Superior temporal gyrus (tissue), 1 donor: ENCODE measurements around the gene PTPRT.

Experiments used
- DNase-seq: peaks from one replicate; pipeline ENCODE4 v3.0.0-alpha.2; 2016; ENCODE audit errors: extremely low spot score

Gene PTPRT

GRCh38 chr20:42474646-42475045, 715.1 kb downstream of the PTPRT start:
- no peak for DNase-seq

DNA sequence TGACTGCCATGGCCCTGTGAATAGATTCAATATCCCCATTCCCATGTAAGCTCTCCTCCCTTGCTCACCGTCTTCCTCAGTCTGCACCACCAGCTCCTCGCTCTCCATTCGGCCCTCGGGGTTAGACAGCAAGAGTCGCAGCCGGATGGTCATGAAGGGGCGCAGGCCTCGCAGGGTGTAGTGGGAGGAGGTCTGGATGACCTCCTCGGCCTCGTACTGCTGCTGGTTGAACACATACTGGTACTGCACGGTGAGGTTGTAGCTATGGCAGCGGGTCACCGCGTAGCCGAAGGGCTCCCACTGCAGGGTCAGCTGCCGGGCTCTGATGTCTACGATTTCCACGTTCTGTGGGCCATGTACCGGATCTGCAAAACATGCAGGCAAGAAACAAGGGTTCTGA, 717.5 kb downstream of the PTPRT start:
- DNase-seq: no peak

- DNase-seq: no peak
Measured at GRCh38 chr20:42461965-42462593, 727.6 kb downstream of the PTPRT start.

DNA sequence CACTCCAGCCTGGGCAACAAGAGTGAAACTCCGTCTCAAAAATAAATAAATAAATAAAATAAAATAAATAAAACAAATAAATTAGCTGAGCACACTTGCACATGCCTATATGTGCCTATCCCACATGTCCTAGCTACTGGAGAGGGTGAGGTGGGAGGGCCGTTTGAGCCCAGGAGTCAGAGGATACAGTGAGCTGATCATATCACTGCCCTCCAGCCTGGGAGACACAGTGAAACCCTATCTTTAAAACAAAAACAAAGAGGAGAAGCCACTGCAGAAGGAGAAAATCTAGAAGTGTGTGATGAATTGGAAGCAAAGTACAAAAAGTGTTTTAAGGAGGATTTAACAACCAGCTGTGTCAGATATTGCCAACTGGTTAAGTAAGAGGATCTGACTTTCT, 728.4 kb downstream of the PTPRT start:
- no peak for DNase-seq

DNA sequence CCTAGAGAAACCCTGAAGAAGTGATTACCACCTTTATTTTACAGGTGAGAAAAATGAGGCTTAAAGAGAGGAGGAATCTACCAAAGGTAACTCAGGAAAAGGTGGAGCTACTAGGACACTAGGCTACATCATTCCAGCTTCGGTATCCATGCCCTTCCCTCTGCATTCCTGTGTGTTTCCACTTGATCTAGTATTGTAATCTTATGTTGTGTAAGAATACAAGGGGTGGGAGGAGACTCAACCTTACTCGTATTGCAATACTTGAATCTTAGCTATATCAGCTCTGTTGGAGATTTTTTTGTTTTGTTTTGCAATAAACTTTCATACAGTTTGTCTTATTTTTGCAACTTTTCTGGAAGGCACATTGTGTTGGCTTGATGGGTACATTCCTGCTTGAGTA, 742.4 kb downstream of the PTPRT start:
- DNase-seq: no peak

DNA sequence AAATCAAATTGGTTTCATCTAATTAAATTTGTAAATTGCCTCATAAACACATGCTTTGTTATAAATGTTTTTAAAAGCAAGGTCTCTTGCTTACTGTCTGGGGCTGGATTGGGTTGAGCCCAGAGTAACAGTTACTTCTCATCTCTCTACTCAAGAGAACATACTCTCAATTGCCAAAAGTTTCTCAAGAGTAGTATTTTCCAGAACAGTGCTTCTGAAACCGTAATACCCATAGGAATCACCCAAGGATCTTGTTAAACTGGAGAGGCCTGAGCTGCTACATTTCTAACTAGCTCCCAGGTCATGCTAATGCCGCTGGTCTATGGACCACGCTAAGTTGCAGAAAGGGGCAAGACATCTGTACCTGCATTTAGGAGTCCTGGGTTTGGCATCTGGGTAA, 744.9 kb downstream of the PTPRT start:
- DNase-seq: no peak

DNA sequence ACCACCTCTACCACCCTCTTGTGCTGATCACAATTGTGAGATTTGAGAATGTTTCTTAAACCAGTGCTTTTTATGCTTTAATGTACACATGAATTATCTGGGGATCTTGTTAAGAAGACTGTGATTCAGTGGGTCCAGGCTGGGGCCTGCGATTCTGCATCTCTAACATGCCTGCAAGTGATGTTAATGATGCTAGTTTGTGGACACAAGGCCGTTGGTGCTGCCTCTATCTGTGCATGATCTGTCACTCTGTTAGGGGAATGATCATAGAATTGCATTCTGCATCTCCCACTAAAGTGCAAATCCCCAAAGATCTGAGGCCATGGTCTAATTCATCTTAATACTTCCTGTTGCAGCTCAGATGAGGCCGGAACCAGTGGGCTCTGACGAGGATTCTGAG, 746.5 kb downstream of the PTPRT start:
- DNase-seq: no peak

GRCh38 chr20:42442716-42443115, 747.0 kb downstream of the PTPRT start:
- peak; percentile 24 for DNase-seq

DNA sequence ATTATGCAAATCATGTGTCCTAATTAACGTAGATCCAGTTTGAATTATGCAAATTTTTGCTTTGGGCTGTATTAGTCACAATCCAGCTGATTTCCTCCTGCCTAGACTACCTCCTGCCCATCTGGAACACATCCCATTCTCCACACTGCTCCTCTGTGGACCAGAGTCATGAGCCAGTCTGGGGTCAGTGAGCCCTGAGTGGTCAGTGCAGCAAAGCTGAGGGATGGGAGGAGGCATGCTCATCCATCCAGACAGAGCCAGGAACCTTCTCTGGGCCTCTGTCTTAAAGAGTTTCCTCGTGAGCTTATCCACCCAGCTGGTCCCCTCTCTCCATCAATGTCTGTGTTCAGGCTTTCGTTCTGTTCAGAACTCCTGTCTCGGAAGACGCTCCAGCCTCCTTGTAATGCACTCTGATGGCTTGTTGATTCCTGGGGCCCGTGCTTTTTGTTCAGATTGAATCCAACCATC, 747.8 kb downstream of the PTPRT start:
- peak; percentile 42 for DNase-seq

DNA sequence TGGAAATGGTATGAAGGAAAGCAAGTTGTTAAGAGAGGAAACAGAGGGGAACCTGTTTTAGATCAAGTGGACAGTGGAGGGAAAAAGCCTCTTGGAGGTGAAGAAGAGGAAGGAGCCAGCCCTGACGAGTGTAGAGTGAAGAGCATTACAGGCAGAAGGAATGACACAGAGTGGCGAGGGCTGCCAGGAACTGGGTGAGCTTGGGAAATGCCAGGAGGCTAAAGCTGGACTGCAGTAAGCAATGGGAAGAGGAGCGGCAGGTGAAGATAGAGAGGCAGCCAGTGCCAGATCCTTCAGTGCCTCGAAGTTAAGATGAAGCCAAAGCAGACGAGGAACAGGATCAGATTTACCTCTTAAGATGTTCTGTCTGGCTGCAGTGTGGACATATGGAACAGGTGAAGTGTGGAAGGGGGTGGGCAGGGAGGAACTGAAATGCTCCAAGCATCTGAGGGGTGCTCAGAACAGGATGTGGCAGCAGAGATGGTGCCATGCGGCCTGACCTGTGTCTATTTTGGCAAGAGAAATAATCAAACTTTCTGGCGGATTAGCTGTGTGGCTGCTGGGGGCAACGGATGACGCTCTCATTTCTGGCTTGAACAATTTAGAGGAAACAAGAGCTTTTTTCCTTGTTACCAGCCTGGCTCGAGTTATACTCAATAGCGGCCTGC, 748.4 kb downstream of the PTPRT start:
- no peak for DNase-seq

DNA sequence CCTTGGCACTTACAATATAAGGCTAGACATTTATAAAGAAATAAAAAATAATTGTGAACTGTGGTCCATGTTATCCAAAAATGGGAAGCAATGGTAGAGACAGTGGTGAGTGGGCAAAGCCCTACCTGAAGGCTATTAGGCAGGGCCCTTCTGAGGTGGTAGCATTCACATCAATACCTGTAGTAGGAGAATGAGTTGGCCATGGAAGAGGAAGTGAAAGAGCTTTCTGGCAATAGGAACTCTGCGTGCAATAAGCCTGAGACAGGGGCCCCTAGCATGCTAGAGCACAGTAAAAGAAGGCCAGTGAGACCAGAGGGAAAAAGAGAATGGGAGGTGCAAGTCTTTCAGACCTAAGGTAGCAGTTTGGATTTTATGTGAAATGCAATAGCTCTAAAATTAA, 754.5 kb downstream of the PTPRT start:
- DNase-seq: no peak

- DNase-seq: no peak
Measured at GRCh38 chr20:42432496-42433334, 757.0 kb downstream of the PTPRT start.

- DNase-seq: no peak
Measured at GRCh38 chr20:42430598-42430997, 759.1 kb downstream of the PTPRT start.

- DNase-seq: no peak
Measured at GRCh38 chr20:42429761-42430458, 759.8 kb downstream of the PTPRT start.

GRCh38 chr20:42419814-42420532, 769.7 kb downstream of the PTPRT start:
- no peak for DNase-seq

- DNase-seq: no peak
Measured at GRCh38 chr20:42406826-42407225, 782.9 kb downstream of the PTPRT start.

- DNase-seq: no peak
Measured at GRCh38 chr20:42402455-42402854, 787.3 kb downstream of the PTPRT start.

DNA sequence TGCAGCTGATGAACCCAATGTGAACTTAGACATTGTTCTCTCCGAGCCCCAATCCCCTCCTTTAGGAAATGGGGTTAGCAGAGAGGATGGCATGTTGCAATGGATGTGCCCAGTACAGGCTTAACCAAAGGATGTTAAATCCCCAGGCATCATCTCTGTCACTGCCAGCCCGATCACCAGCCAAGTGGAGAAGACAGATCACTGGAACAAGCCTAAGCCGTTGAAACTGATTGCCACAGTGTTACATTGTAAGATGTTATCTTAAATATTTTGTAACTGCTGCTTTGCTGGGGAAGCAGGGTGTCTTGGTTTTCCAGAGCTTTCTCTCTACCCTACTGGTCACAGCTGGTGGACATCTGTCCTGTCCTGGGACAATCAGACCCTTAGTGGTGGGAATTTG, 788.1 kb downstream of the PTPRT start:
- DNase-seq: no peak

DNA sequence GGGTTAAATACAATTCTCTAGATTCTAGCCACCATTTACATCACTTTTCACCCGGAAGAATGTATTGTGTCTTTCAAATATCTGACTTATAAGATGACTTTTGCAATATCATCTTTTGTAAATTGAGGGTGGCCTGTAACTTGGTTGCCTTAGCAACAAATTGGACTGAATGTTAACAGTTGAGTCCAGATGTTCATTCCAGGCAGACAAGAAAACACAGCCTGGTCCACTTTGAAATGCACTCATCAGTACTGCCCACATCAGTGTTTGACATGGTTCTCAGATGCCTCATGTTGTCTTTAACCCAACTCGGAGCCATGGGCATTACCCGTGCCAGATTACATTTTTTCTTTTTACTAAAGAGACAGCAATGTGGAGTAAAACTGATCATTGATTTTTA, 789.9 kb downstream of the PTPRT start:
- DNase-seq: no peak

- DNase-seq: no peak
Measured at GRCh38 chr20:42392442-42392841, 797.3 kb downstream of the PTPRT start.

DNA sequence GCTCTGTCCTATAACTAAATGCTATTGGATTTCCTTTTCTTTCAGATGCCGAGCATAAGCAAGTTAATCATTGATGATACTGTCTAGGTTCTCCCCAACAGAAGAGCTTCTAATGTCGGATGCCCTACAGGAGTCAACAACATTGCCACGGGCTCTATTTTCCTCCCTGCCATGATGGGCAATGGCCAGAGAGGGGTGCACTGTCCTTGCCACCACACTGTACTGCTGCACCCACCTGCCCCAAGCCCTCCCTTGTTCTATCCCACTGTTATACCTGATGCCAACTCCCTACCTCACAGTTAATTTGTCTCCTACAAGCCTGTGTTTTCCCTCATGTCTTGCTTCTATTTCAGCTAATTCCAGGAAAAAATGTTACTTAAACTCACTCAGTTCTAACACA, 797.9 kb downstream of the PTPRT start:
- DNase-seq: no peak

GRCh38 chr20:42380287-42380686, 809.4 kb downstream of the PTPRT start:
- DNase-seq: no peak
